AG09309 (cell line): ENCODE measurements around the gene MEF2C.

Experiments used
- DNase-seq: peaks from one replicate; pipeline ENCODE4 v3.0.0-alpha.2; 2010; ENCODE audit warnings: low read depth
- H3K4me3 ChIP-seq: 2 replicates; pipeline ENCODE4 v1.5.1; 2011; ENCODE audit warnings: mild to moderate bottlenecking, low read depth, low read length, moderate library complexity; ENCODE audit not compliant: control insufficient read depth
- CTCF ChIP-seq: IDR thresholded peaks from 2 replicates; pipeline ENCODE4 v1.5.1; 2011; ENCODE audit warnings: mild to moderate bottlenecking, low read depth, low read length, inconsistent platforms; ENCODE audit not compliant: insufficient read depth, control insufficient read depth; ENCODE audit errors: missing control alignments

The MEF2C gene

DNA sequence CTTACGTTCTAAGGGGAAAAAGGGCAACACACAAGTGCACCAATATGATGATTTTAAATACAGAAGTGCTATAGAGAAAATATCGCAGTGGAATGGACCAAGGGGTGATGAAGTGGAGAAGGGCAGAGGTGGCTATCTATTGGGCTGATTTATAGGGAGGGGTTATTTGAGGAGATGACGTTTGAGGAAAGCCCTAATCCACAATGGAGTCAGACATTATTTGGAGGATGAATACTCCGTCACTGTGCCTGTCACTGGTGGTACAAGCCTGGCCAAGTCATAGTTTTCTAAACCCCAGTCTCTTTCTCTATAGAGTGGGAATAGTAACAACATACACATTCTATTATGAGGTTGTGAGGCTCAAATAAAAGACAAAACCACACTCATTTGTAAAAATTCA lies 48.5 kb downstream of the MEF2C start:
- TF ChIP-seq CTCF, result no peak
- DNase-seq, result no peak
- no peak overlapping the region for H3K4me3 ChIP-seq

DNA sequence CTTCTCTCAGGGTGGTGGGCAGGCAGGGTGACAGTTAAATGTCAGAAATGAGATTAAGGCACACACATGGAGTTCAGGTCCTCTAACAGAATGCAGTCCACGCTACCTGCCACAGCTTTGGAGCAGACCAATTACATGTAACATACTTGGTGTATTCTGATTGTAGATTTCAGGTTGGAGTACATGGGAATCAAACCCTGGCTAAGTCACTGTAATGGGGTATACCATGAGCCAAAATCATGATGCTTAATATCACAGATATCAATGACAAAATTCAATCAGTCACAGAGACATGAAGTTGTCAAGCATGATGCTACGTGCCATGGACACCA lies 48.9 kb downstream of the MEF2C start:
- no peak for TF ChIP-seq CTCF
- H3K4me3 ChIP-seq, result no peak overlapping the region
- DNase-seq, result no peak

GRCh38 chr5:88833371-88834130 lies 49.4 kb downstream of the MEF2C start:
- DNase-seq, result peak; percentile 16
- no peak for TF ChIP-seq CTCF
- H3K4me3 ChIP-seq, result no peak overlapping the region

GRCh38 chr5:88831816-88832215 lies 51.2 kb downstream of the MEF2C start:
- no peak for TF ChIP-seq CTCF
- no peak for DNase-seq
- H3K4me3 ChIP-seq, result no peak overlapping the region

DNA sequence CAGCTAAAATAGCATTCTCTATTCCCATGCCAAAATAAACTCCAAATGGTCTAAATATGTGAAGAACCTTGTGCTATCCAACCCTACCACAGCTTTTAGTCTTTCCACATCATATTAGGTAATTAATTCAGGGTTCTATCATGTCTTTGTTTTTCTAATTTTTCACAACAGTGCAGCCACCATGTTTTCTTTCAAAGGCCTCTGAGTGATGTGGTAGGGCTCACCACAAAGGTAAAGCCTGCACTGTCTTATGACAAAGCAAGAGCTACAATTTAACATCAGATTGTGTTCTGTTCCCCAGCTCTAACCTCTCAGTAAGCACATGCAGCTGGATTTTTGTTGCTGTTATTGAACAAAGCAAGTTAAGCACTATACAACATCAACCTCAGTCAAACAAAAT lies 52.4 kb downstream of the MEF2C start:
- no peak overlapping the region for H3K4me3 ChIP-seq
- no peak for TF ChIP-seq CTCF
- no peak for DNase-seq

GRCh38 chr5:88829775-88830174 lies 53.2 kb downstream of the MEF2C start:
- H3K4me3 ChIP-seq, result no peak overlapping the region
- DNase-seq, result no peak
- TF ChIP-seq CTCF, result no peak

GRCh38 chr5:88829054-88829453 lies 53.9 kb downstream of the MEF2C start:
- H3K4me3 ChIP-seq, result no peak overlapping the region
- no peak for DNase-seq
- peak; percentile 22 for TF ChIP-seq CTCF
